RWPE1 (cell line): ENCODE data around the gene CA12.

Experiments used
- CTCF ChIA-PET: fragments of 350-600 bp; sonication (Branson Sonifier 250); formaldehyde crosslinking; extraction: SDS; loops from one replicate; lab custom pipeline; 2021; lab: Yijun Ruan, JAX
- POLR2A ChIA-PET: fragments of 400-600 bp; formaldehyde crosslinking; extraction: SDS; loops from one replicate; lab custom pipeline; 2020; ENCODE audit warnings: antibody characterized with exemption; ENCODE audit not compliant: low non-redundant PET; lab: Yijun Ruan, JAX
- DNase-seq: peaks from one replicate; pipeline ENCODE4 v3.0.0; 2012; ENCODE audit warnings: low spot score
- H3K27ac ChIP-seq: fragments of 450-650 bp; 2 replicates; pipeline ENCODE4 v1.5.1; 2017
- TF ChIP-seq, protein P1 (sequence below): fragments of 450-650 bp; conservative IDR thresholded peaks from 2 replicates; pipeline ENCODE4 v1.5.1; 2017; ENCODE audit warnings: low read depth, mild to moderate bottlenecking

CA12 gene

DNA sequence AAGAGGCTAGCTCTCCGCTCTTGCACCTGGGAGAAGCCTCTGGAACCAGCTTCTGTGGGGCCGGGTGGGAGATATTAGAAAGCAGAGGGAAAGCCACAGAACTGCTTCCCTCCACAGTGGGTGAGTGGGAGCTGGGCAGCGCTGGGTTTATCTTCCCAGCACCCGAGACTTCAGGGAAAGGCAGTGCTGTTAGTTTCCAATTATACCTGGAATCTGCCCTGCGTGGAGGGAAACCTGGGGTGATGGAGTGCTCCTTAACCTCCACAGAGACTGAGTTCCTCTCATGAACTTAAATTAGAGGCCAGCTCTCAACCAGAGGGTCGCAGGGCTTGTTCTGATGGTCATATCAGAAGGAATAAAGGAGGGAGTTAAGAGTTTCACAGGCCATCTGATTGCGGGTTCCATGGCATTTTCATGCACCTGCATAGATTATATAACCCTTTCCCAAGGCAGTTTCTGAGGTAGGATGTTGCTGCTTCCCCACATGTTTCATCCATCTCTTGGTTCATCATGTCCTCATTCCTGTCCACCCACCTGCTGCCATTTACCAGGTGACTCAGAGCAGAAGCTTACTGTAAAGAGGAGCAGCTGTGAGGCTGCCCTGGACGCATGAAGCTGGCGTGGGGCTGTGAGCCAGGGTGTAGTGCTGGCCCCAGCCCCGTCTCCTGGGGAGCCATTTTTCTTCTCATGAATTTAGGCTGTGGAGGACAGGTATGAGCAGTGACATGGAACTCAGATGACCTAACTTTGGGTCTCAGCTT is 42.5 kb downstream of the CA12 start:
- TF ChIP-seq, protein P1, sequence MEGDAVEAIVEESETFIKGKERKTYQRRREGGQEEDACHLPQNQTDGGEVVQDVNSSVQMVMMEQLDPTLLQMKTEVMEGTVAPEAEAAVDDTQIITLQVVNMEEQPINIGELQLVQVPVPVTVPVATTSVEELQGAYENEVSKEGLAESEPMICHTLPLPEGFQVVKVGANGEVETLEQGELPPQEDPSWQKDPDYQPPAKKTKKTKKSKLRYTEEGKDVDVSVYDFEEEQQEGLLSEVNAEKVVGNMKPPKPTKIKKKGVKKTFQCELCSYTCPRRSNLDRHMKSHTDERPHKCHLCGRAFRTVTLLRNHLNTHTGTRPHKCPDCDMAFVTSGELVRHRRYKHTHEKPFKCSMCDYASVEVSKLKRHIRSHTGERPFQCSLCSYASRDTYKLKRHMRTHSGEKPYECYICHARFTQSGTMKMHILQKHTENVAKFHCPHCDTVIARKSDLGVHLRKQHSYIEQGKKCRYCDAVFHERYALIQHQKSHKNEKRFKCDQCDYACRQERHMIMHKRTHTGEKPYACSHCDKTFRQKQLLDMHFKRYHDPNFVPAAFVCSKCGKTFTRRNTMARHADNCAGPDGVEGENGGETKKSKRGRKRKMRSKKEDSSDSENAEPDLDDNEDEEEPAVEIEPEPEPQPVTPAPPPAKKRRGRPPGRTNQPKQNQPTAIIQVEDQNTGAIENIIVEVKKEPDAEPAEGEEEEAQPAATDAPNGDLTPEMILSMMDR, result no peak
- peak; percentile 36 for DNase-seq
- ChIA-PET CTCF (interaction anchor here (0.6 kb wide), 1 partner anchor 745 kb away, joined by 5 read pairs; no protein-coding TSS in a partner anchor), POLR2A (no interaction called here)
- no peak overlapping the region for H3K27ac ChIP-seq

DNA sequence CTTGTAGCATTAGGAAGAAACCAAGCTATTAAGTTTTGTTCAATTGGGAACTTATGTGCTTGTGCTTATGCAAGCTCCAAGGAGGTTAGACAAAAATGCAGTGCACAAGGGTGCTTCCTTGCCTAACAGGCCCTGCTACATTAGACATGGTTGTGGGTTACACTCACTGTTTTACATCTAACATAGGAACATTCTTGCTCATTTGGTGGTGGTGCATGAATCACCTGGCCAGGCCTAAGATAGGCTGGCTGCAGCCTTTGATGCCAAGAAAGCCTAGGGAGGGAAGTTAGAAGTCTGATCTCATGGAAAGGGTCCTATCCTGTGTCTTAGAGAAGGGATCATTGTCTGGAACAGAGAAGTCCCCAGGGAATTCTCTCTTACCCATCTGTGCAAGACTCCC is 43.5 kb downstream of the CA12 start:
- peak; percentile 44 for DNase-seq
- TF ChIP-seq, protein P1, result no peak
- POLR2A ChIA-PET, result no interaction called here
- CTCF ChIA-PET, result no interaction called here
- peak overlapping the region; percentile 4; the same call in 1 of the 2 replicates for H3K27ac ChIP-seq

DNA sequence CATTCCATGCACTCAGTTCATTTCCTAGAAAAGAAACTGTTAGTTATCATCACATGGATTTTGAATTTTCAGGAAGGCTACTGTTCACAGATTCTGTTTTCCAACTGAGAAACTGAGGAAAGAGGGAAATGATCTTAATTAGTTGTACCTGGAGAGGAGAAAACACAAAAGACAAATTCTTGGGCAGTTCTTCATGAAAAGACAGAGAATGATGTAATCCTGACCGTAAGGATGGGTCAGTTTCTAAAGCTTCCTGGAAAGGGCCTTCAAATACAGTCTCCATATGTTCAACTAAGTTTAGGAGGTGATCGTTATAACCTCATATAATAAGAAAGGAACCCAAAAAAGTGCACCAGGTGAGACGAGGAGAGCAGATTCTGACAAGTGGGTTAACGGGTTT is 44.6 kb downstream of the CA12 start:
- TF ChIP-seq, protein P1, result no peak
- ChIA-PET CTCF (no interaction called here), POLR2A (no interaction called here)
- DNase-seq, result no peak
- H3K27ac ChIP-seq, result no peak overlapping the region

DNA sequence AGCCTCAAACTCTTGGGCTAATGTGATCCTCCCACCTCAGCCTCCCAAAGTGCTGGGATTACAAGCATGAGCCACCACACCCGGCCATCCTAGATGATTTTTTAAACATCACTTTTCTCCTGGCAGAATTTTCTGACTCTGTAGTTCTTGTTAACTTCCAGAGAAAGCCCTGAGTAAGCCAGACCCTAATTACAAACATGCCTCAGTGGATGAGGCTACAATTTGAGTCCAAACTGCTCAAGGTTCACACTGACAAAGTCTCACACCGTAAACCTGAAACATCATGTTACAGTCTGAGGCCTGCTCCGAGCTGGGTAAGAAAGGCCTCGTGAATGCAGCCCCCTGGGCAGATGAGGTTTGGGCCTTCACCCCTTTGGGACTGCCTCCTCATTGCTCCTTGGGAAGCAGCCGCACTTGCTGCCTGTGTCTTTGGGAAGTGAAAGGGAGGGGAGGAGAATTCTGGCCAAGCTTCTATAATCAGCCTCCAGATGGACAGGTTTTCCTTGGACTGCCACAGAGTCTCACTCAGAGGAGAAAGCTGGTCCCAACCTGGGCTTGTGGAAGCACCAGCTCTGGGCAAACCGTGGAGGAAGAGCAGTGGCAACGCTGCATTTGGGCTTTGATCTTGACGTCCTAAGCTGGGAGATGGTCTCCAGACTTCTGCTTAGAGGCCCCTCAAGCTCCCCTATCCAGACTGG is 46.0 kb downstream of the CA12 start:
- DNase-seq, result no peak
- ChIA-PET CTCF (interaction anchor here (0.6 to 0.7 kb wide), 3 partner anchors 25 to 1501 kb away, joined by 3 to 4 read pairs (median 3); no protein-coding TSS in a partner anchor), POLR2A (no interaction called here)
- TF ChIP-seq, protein P1, result no peak
- H3K27ac ChIP-seq, result peak overlapping the region; percentile 16

DNA sequence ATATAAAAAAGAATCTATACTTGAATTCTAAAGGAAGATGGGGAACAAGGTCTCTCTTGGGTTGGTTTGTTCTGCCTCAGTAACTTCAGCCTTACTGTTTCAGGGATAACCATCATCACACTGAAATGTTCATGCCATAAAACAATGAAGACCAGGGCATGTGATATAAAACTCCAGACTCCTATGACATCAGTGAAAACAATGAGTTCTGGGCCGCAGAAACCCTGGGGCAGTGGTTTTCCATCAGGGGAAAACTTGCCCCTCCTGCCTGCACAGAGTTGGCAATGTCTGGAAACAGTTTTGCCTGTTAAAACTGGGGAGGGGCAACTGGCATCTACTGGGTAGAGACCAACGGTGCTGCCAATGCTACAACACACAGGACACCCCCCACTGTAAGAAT is 46.8 kb downstream of the CA12 start:
- ChIA-PET CTCF (no interaction called here), POLR2A (no interaction called here)
- H3K27ac ChIP-seq, result no peak overlapping the region
- no peak for DNase-seq
- TF ChIP-seq, protein P1, result no peak

DNA sequence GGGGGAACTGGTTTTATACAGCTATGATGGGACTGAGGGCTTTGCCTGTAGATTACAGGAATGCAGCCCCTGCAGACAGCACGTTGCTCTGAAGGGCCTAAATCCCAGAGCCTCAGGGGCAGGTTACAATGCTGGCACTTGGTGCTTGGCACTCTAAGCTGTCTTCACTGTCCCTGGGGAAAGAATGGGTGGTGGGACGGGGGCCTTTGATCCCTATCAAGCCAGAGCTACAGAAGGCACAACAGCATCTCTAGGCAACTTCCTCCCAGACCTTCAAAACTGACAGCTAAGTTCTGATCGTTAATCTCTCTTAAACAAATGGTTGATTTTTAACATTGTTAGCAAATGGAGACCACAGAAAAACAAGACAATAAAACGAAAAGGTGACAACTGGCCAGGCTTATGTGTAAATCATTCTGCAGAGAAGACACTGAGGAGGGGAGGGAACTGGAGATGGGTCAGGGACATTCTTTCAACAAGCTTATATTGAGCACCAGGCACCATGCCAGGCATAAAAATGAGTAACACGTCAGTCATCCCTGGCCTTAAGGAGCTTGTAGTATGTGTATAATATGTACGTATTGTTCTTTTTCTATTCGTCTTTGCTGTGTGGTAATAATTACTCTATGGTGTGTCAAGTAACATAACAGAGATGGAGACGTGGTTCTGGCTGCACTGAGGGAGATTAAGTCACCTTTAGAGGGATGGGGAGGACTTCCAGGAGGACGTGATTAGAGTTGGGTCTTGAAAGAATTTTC is 49.1 kb downstream of the CA12 start:
- ChIA-PET POLR2A (no interaction called here), CTCF (no interaction called here)
- peak overlapping the region; percentile 77 for H3K27ac ChIP-seq
- DNase-seq, result peak; percentile 95
- TF ChIP-seq, protein P1, result no peak
